B cell (primary cell): ENCODE data around the gene CFLAR. TPM values are rescaled to one million over a fixed set of nuclear protein-coding genes. Genes with fewer than 3 reads are reported as not detected.

Source experiments
- ATAC-seq: fragments of 200-7000 bp; cut with Tn5 transposase; one replicate; pipeline ENCODE4 v1.10.0; 2021; ENCODE audit warnings: low read depth, mild to moderate bottlenecking, moderate number of reproducible peaks, moderate library complexity
- CTCF ChIA-PET: fragments of 350-600 bp; sonication (Branson Sonifier 250); formaldehyde crosslinking; loops from one replicate; lab custom pipeline; 2021; ENCODE audit warnings: antibody characterized with exemption, inconsistent platforms; lab: Charles Lee
- POLR2A ChIA-PET: fragments of 350-600 bp; sonication (Branson Sonifier 250); formaldehyde crosslinking; loops from one replicate; lab custom pipeline; 2021; ENCODE audit warnings: antibody characterized with exemption; lab: Charles Lee
- DNase-seq: peaks from one replicate; pipeline ENCODE4 v3.0.0; 2013
- H2AFZ ChIP-seq: 2 replicates; pipeline ENCODE4 v1.6.1; 2012; ENCODE audit warnings: mild to moderate bottlenecking, low read depth, low read length; ENCODE audit not compliant: insufficient read depth, poor library complexity, severe bottlenecking
- H3K27ac ChIP-seq, 2 donors: 1 replicate in 1 of 2; 2 replicates in 1 of 2; pipeline ENCODE4 v1.5.1; 2012 to 2013; ENCODE audit warnings: low read length in 2 of 2, mild to moderate bottlenecking in 2 of 2, moderate library complexity in 1 of 2
- H3K27me3 ChIP-seq, 4 experiments: fragments of 200-600 bp in 1 of 4; sonication (generic) in 1 of 4; replicated peaks in 1 of 4; 1 replicate in 2 of 4; 2 replicates in 2 of 4; pipeline versions ENCODE4 v1.6.1 to v1.7.0; 2013 to 2016; ENCODE audit warnings: low read length in 3 of 4, mild to moderate bottlenecking in 2 of 4, mixed read lengths in 1 of 4, moderate library complexity in 1 of 4; ENCODE audit not compliant: insufficient read depth in 4 of 4, control insufficient read depth in 3 of 4; ENCODE audit errors: control extremely low read depth in 1 of 4
- H3K36me3 ChIP-seq, 2 experiments: replicated peaks in 1 of 2; 1 replicate in 1 of 2; 2 replicates in 1 of 2; pipeline versions ENCODE4 v1.6.1 to v1.7.1; 2013; ENCODE audit warnings: low read length in 1 of 2; ENCODE audit not compliant: insufficient read depth in 2 of 2, control insufficient read depth in 1 of 2; ENCODE audit errors: control extremely low read depth in 1 of 2, extremely low read depth in 1 of 2
- H3K4me1 ChIP-seq, 2 donors: fragments of 200-600 bp in 1 of 2; sonication (generic) in 1 of 2; 1 replicate in 1 of 2; 2 replicates in 1 of 2; pipeline versions ENCODE4 v1.5.1 to v1.6.1; 2013 to 2017; ENCODE audit warnings: low read length in 2 of 2; ENCODE audit not compliant: control insufficient read depth in 2 of 2, insufficient read depth in 2 of 2
- H3K4me2 ChIP-seq: replicated peaks from 2 replicates; pipeline ENCODE3; 2012; ENCODE audit warnings: mild to moderate bottlenecking, low read depth, low read length; ENCODE audit not compliant: poor library complexity, severe bottlenecking
- H3K4me3 ChIP-seq, 5 experiments: fragments of 200-600 bp in 1 of 5; sonication (generic) in 1 of 5; 1 replicate in 3 of 5; 2 replicates in 2 of 5; pipeline versions ENCODE4 v1.5.1 to v1.7.0; 2011 to 2016; ENCODE audit warnings: low read length in 4 of 5, mild to moderate bottlenecking in 4 of 5, low read depth in 2 of 5, control low read depth in 1 of 5, moderate library complexity in 1 of 5; ENCODE audit not compliant: insufficient read depth in 1 of 5; ENCODE audit errors: control extremely low read depth in 1 of 5, extremely low read depth in 1 of 5
- H3K79me2 ChIP-seq: fragments of 200-600 bp; sonication (generic); one replicate; pipeline ENCODE4 v1.6.0; 2016; ENCODE audit warnings: low read length; ENCODE audit not compliant: control insufficient read depth, insufficient read depth
- H3K9ac ChIP-seq: fragments of 200-600 bp; sonication (generic); 2 replicates; pipeline ENCODE4 v1.6.1; 2017; ENCODE audit warnings: mild to moderate bottlenecking, low read length, moderate library complexity
- H3K9me3 ChIP-seq, 3 donors: one replicate each; pipeline versions ENCODE4 v1.6.1 to v1.7.1; 2013; ENCODE audit warnings: low read length in 2 of 3; ENCODE audit not compliant: control insufficient read depth in 2 of 3, insufficient read depth in 1 of 3; ENCODE audit errors: control extremely low read depth in 1 of 3
- H4K20me1 ChIP-seq: 2 replicates; pipeline ENCODE4 v1.6.0; 2012; ENCODE audit warnings: mild to moderate bottlenecking, low read length; ENCODE audit not compliant: insufficient read depth, control insufficient read depth, poor library complexity, severe bottlenecking
- H3K27ac Mint-ChIP-seq: one replicate; pipeline ENCODE4 v1.8.0; 2021; ENCODE audit warnings: mixed read lengths
- H3K27me3 Mint-ChIP-seq: one replicate; pipeline ENCODE4 v1.8.0; 2021; ENCODE audit warnings: mixed read lengths
- H3K4me1 Mint-ChIP-seq: one replicate; pipeline ENCODE4 v1.8.0; 2021; ENCODE audit warnings: mixed read lengths
- H3K4me3 Mint-ChIP-seq: one replicate; pipeline ENCODE4 v1.8.0; 2021; ENCODE audit warnings: mixed read lengths
- H3K9me3 Mint-ChIP-seq: one replicate; pipeline ENCODE4 v1.8.0; 2022; ENCODE audit warnings: mixed read lengths; ENCODE audit not compliant: insufficient read depth
- EZH2 ChIP-seq: IDR thresholded peaks from 2 replicates; pipeline ENCODE4 v1.6.1; 2012; ENCODE audit warnings: borderline replicate concordance, low read depth, mild to moderate bottlenecking, moderate library complexity, low read length; ENCODE audit not compliant: insufficient read depth, poor library complexity, severe bottlenecking
- WGBS: methylation state at CpG from one replicate; pipeline ENCODE4 v1.1.5; 2013; ENCODE audit warnings: missing lambda C conversion rate; ENCODE audit not compliant: insufficient coverage; 5-methylcytosine and 5-hydroxymethylcytosine counted together
- intact Hi-C: fragments of 100-400 bp; cut with micrococcal nuclease; formaldehyde crosslinking; loops from one replicate; pipeline ENCODE4 v1.10.0; 2022
- polyA plus RNA-seq: library from polyadenylated mRNA; depleted of rRNA; stranded (reverse); fragments of >200 nt; gene quantifications from 2 replicates; pipeline ENCODE4 v1.2.3, GENCODE V29; 2012
- total RNA-seq, 2 donors: library from RNA; stranded (reverse); fragments of 120-200 nt in 1 of 2; gene quantifications; 1 replicate in 1 of 2; 2 replicates in 1 of 2; pipeline versions ENCODE4 v1.2.3 to v1.2.4, GENCODE V29; 2013 to 2022
- TF ChIP-seq, protein P1 (sequence below): fragments of 200-600 bp; IDR thresholded peaks from one replicate; pipeline ENCODE4 v1.8.0; 2022; ENCODE audit warnings: antibody characterized with exemption, mild to moderate bottlenecking

Gene CFLAR
- total and polyA plus RNA-seq, 2 donors (not counting 1 experiment from before 2014, with no cell fraction given) = 58.4 to 216 TPM

- peaks cover 0 to 16% of the 10 kb centered on the region in 2 experiments for H3K36me3 ChIP-seq
- Mint-ChIP-seq H3K9me3 (no peaks in the 10 kb centered on the region), H3K4me3 (peak overlapping the region; percentile 68), H3K4me1 (peaks cover 58% of the 10 kb centered on the region), H3K27me3 (no peaks in the 10 kb centered on the region), H3K27ac (peak overlapping the region; percentile 94)
- DNase-seq (peak; percentile 90), ATAC-seq (peak; percentile 85)
- ChIA-PET POLR2A (interaction anchor here (0.7 to 1.5 kb wide), 7 partner anchors 14 to 93 kb away, joined by 3 to 6 read pairs (median 5); partner anchors contain the start of genes CASP10 and CFLAR), CTCF (interaction anchor here (0.6 to 6.3 kb wide), 11 partner anchors 8 to 91 kb away, joined by 3 to 74 read pairs (median 3); partner anchors contain the start of gene CASP10)
- H3K9ac ChIP-seq = peak overlapping the region; percentile 35
- H3K9me3 ChIP-seq = peaks cover 0 to 7% (median 0%) of the 10 kb centered on the region in 3 donors
- no peaks in the 10 kb centered on the region for H3K27me3 ChIP-seq
- intact Hi-C loops = loop anchor here (1.0 to 10.0 kb wide), 8 partner anchors 14 to 394 kb away; partner anchors contain the start of genes BZW1, CASP10 and CLK1
- H3K4me2 ChIP-seq = peak overlapping the region; percentile 79
- H3K4me3 ChIP-seq = peak overlapping the region in 3 of 5 experiments; percentile 8 to 40 (median 31)
- peak overlapping the region; percentile 60 to 76 for H3K27ac ChIP-seq
- H3K4me1 ChIP-seq = peaks cover 34 to 42% of the 10 kb centered on the region in 2 donors
- 21% methylated on average over 9 of the region's 12 CpGs for WGBS
- no peak for TF ChIP-seq EZH2
- TF ChIP-seq, protein P1, sequence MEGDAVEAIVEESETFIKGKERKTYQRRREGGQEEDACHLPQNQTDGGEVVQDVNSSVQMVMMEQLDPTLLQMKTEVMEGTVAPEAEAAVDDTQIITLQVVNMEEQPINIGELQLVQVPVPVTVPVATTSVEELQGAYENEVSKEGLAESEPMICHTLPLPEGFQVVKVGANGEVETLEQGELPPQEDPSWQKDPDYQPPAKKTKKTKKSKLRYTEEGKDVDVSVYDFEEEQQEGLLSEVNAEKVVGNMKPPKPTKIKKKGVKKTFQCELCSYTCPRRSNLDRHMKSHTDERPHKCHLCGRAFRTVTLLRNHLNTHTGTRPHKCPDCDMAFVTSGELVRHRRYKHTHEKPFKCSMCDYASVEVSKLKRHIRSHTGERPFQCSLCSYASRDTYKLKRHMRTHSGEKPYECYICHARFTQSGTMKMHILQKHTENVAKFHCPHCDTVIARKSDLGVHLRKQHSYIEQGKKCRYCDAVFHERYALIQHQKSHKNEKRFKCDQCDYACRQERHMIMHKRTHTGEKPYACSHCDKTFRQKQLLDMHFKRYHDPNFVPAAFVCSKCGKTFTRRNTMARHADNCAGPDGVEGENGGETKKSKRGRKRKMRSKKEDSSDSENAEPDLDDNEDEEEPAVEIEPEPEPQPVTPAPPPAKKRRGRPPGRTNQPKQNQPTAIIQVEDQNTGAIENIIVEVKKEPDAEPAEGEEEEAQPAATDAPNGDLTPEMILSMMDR = no peak
- H4K20me1 ChIP-seq = no peaks in the 10 kb centered on the region
- no peak overlapping the region for H2AFZ ChIP-seq
- peaks cover 4% of the 10 kb centered on the region for H3K79me2 ChIP-seq
Measured at GRCh38 chr2:201208563-201209252, 92.7 kb downstream of the CFLAR start.

DNA sequence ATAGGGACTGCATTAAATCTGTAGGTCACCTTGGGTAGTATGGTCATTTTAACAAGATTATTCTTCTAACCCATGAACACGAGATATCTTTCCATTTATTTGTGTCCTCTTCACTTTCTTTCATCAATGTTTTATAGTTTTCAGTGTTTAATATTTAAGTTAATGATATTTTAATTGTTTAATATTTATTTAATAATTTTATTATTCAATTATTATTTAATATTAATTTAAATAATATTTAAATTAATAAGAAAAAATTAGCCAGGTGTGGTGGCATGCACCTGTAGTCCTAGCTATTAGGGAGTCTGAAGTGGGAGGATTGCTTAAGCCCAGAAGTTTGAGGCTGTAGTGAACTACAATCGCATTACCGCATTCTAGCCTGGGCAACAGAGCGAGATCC is 100.0 kb downstream of the CFLAR start:
- H3K9ac ChIP-seq = no peak overlapping the region
- no peak overlapping the region for H3K4me2 ChIP-seq
- no peak overlapping the region for H3K4me3 Mint-ChIP-seq
- no peak overlapping the region for H3K27ac Mint-ChIP-seq
- CTCF ChIA-PET = interaction anchor here (1.9 kb wide), 1 partner anchor 17 kb away, joined by 4 read pairs; no protein-coding TSS in a partner anchor
- no peaks in the 10 kb centered on the region for H4K20me1 ChIP-seq
- DNase-seq (no peak), ATAC-seq (no peak)
- intact Hi-C loops = no loop called here
- no peaks in the 10 kb centered on the region for H3K27me3 Mint-ChIP-seq
- H3K4me3 ChIP-seq = no peak overlapping the region
- H3K27me3 ChIP-seq = no peaks in the 10 kb centered on the region
- H3K9me3 Mint-ChIP-seq = no peaks in the 10 kb centered on the region
- TF ChIP-seq, protein P1 = no peak
- TF ChIP-seq EZH2 = no peak
- H2AFZ ChIP-seq = no peak overlapping the region
- peaks cover 24% of the 10 kb centered on the region for H3K4me1 Mint-ChIP-seq
- H3K79me2 ChIP-seq = peaks cover 25% of the 10 kb centered on the region
- H3K27ac ChIP-seq = no peak overlapping the region
- no CpG with 5 or more reads among the region's 4 CpGs for WGBS
- H3K4me1 ChIP-seq = peaks cover 12 to 17% of the 10 kb centered on the region in 2 donors
- H3K36me3 ChIP-seq = peaks cover 5 to 36% of the 10 kb centered on the region in 2 experiments
- H3K9me3 ChIP-seq = no peaks in the 10 kb centered on the region
- POLR2A ChIA-PET = no interaction called here
